A549 (cell line): ENCODE data around the gene CPO.

Experiments
- CTCF ChIP-seq: fragments of >200 bp; sonication (Bioruptor Twin); formaldehyde crosslinking; IDR thresholded peaks from 3 replicates; pipeline ENCODE4 v1.5.1; 2016
- HES2 ChIP-seq: fragments of >200 bp; sonication (Bioruptor Twin); formaldehyde crosslinking; IDR thresholded peaks from 2 replicates; pipeline ENCODE4 v1.6.1; 2016
- USF2 ChIP-seq: fragments of 450-650 bp; IDR thresholded peaks from 2 replicates; pipeline ENCODE4 v1.6.1; 2014; ENCODE audit warnings: antibody characterized with exemption
- ZC3H11A ChIP-seq: fragments of 450-650 bp; IDR thresholded peaks from 2 replicates; pipeline ENCODE4 v1.6.1; 2014; ENCODE audit warnings: antibody characterized with exemption, mild to moderate bottlenecking

DNA sequence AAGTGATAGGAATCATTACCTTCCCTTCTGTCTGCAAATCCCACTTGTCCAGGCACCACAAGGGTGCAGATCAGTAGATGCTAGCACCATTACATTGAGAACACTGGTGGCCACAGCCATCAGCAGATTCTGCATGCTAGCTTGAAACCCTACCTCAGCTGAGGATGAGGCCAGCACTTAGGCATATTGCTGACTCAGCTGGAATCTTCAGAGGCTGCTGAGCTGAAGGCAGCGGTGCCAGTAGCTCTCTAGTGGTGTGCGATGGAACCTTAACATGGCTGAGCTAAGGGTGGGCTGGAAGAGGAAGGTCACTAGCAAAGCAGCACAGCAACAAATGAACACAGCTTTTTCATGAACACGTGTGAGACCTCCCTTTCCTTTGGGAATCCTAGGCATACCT lies 19.0 kb upstream of the CPO start:
- TF ChIP-seq CTCF (no peak), USF2 (no peak), ZC3H11A (no peak), HES2 (no peak)
